ENCODE measurements around the gene TBC1D13. TPM values are rescaled to one million over a fixed set of nuclear protein-coding genes. Genes with fewer than 3 reads are reported as not detected.

The TBC1D13 gene
- total and polyA plus RNA-seq, 2 donors (not counting 1 experiment from before 2014, with no cell fraction given): 28.8 to 29.1 TPM

DNA sequence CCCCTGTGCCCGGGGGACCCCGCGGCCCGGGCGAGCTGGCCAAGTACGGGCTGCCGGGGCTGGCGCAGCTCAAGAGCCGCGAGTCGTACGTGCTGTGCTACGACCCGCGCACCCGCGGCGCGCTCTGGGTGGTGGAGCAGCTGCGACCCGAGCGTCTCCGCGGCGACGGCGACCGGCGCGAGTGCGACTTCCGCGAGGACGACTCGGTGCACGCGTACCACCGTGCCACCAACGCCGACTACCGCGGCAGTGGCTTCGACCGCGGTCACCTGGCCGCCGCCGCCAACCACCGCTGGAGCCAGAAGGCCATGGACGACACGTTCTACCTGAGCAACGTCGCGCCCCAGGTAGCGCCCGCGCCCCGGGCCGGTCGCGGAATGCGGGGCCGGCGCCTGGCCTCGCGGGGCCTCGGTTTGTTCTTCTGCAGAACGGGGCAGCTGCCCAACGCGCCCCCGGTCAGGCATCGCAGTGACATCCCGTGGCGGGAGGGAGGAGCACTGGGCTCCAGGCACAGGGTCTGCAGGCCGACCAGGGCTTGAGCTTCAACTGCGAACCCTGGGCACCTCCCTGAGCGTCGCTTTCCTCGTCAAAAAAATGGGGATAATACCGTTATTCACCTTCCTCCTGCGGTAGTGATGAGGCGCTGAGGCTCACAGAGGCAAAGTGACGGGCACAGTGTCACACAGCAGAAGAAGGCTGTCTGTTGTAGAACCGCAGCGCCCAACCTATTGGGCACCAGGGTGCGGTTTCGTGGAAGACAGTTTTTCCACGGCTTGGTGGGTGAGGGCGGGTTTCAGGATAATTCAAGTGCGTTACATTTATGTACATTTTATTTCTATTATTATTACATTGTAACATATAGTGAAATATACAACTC, 32.0 kb downstream of the TBC1D13 start:
- peak overlapping the region; percentile 91 for H3K4me3 Mint-ChIP-seq
- Histone ChIP-seq H3K27me3 (replicated peaks in 1 of 4; ENCODE audit: control extremely low read depth in 1 of 4, control insufficient read depth in 3 of 4, insufficient read depth in 4 of 4, low read length in 3 of 4) (no peaks in the 10 kb centered on the region), H3K4me3 (ENCODE audit: control extremely low read depth in 1 of 5, extremely low read depth in 1 of 5, insufficient read depth in 1 of 5, low read depth in 2 of 5, low read length in 4 of 5) (peak overlapping the region in 4 of 5 experiments; percentile 35 to 76 (median 72)), H3K79me2 (ENCODE audit: control insufficient read depth, insufficient read depth, low read length) (no peaks in the 10 kb centered on the region), H3K9ac (ENCODE audit: low read length) (peak overlapping the region; percentile 70), H2AFZ (ENCODE audit: insufficient read depth, low read depth, low read length, poor library complexity, severe bottlenecking) (peak overlapping the region; percentile 91), H4K20me1 (ENCODE audit: control insufficient read depth, insufficient read depth, low read length, poor library complexity, severe bottlenecking) (no peaks in the 10 kb centered on the region), H3K4me1 (ENCODE audit: control insufficient read depth in 2 of 2, insufficient read depth in 2 of 2, low read length in 2 of 2) (peaks cover 5 to 16% of the 10 kb centered on the region in 2 donors), H3K27ac (ENCODE audit: low read length in 2 of 2) (no peak overlapping the region), H3K36me3 (replicated peaks in 1 of 2; ENCODE audit: control extremely low read depth in 1 of 2, control insufficient read depth in 1 of 2, extremely low read depth in 1 of 2, insufficient read depth in 2 of 2, low read length in 1 of 2) (peaks cover 0 to 12% of the 10 kb centered on the region in 2 experiments), H3K9me3 (ENCODE audit: control extremely low read depth in 1 of 3, control insufficient read depth in 2 of 3, insufficient read depth in 1 of 3, low read length in 2 of 3) (peaks cover 0 to 9% (median 0%) of the 10 kb centered on the region in 3 donors), H3K4me2 (replicated peaks; ENCODE audit: low read depth, low read length, poor library complexity, severe bottlenecking) (peak overlapping the region; percentile 98)
- peaks cover 14% of the 10 kb centered on the region for H3K4me1 Mint-ChIP-seq
- DNase-seq (no peak), ATAC-seq (ENCODE audit: low read depth) (peak; percentile 32)
- CTCF ChIA-PET: interaction anchor here (0.6 to 2.1 kb wide), 25 partner anchors 9 to 314 kb away, joined by 3 to 23 read pairs (median 5); partner anchors contain the start of genes DOLK, NUP188, SPOUT1 and ZDHHC12
- H3K27me3 Mint-ChIP-seq: no peaks in the 10 kb centered on the region
- WGBS (ENCODE audit: insufficient coverage): 6% methylated on average over 85 of the region's 90 CpGs
- peak overlapping the region; percentile 88 for H3K27ac Mint-ChIP-seq
- no peaks in the 10 kb centered on the region for H3K9me3 Mint-ChIP-seq (ENCODE audit: insufficient read depth)
- POLR2A ChIA-PET: interaction anchor here (0.5 to 1.8 kb wide), 3 partner anchors 11 to 925 kb away, joined by 4 to 5 read pairs (median 4); partner anchors contain the start of genes SET and SPOUT1
- intact Hi-C loops (cut with micrococcal nuclease): loop anchor here (1.0 to 2.0 kb wide), 9 partner anchors 10 to 363 kb away; partner anchors contain the start of genes LRRC8A, ODF2, SET and SPOUT1
- TF ChIP-seq, protein P1, sequence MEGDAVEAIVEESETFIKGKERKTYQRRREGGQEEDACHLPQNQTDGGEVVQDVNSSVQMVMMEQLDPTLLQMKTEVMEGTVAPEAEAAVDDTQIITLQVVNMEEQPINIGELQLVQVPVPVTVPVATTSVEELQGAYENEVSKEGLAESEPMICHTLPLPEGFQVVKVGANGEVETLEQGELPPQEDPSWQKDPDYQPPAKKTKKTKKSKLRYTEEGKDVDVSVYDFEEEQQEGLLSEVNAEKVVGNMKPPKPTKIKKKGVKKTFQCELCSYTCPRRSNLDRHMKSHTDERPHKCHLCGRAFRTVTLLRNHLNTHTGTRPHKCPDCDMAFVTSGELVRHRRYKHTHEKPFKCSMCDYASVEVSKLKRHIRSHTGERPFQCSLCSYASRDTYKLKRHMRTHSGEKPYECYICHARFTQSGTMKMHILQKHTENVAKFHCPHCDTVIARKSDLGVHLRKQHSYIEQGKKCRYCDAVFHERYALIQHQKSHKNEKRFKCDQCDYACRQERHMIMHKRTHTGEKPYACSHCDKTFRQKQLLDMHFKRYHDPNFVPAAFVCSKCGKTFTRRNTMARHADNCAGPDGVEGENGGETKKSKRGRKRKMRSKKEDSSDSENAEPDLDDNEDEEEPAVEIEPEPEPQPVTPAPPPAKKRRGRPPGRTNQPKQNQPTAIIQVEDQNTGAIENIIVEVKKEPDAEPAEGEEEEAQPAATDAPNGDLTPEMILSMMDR (IDR thresholded peaks at IDR 0.05): no peak

Measured in B cell (primary cell).